NCI-H748 (cell line): ENCODE measurements around the gene SARS2.
"Not testable (repeated sequence)": the region's sequence is repeated elsewhere in the genome, so short reads cannot be mapped to it uniquely, and the experiment has no call there.

Experiments
- DNase-seq: peaks from one replicate; lab custom pipeline; 2025; ENCODE audit not compliant: unreplicated experiment; lab: John Stamatoyannopoulos, UW

SARS2 gene

GRCh38 chr19:38929929-38930775 lies at the start of gene SARS2:
SARS2 (minus strand) TSS chr19:38930763; CDS start chr19:38930736, 27 bp downstream.
- peak; percentile 96 for DNase-seq

- DNase-seq: no peak
Observed at GRCh38 chr19:38979812-38980211, 49.2 kb upstream of the SARS2 start.

GRCh38 chr19:38978326-38978689 lies 47.7 kb upstream of the SARS2 start:
- no peak for DNase-seq

DNA sequence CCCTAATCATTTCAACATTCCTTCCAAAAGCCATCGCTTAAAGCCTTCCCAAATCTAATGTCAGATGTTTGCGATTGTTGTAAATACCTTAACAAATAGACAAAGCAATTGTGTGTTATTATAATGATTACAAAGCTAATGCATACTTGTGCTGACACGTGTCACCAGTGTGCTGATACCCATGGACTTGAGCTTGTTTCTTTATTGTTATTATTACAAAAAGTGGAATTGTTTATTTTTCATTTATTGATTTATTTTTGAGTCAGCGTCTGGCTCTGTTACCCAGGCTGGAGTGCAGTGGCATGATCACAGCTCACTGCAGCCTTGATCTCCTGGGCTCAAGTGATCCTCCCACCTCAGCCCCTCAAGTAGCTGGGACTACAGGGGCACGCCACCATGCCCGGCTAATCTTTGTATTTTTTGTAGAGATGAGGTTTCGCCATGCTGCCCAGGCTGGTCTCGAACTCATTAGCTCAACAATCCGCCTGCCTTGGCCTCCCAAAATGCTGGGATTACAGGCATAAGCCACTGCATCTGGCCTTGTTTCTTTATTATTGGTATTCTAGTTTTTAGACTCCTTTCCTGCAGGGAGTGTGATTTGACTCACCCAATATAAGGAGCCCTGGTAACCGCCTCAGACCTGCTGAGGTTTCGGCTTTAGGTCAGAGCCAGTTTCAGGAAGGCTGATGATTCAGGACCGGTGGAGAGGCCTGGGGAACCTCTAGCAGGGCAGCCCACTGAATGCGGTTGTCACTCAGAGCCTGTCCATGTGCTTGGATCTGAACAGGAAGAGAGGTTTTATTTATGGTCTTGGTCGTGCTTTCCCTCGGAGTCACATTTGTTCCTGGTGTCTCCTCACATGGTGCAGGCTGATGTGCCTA lies 47.1 kb upstream of the SARS2 start:
- no peak for DNase-seq

- peak; percentile 31 for DNase-seq
Observed at GRCh38 chr19:38975861-38976271, 45.3 kb upstream of the SARS2 start.

DNA sequence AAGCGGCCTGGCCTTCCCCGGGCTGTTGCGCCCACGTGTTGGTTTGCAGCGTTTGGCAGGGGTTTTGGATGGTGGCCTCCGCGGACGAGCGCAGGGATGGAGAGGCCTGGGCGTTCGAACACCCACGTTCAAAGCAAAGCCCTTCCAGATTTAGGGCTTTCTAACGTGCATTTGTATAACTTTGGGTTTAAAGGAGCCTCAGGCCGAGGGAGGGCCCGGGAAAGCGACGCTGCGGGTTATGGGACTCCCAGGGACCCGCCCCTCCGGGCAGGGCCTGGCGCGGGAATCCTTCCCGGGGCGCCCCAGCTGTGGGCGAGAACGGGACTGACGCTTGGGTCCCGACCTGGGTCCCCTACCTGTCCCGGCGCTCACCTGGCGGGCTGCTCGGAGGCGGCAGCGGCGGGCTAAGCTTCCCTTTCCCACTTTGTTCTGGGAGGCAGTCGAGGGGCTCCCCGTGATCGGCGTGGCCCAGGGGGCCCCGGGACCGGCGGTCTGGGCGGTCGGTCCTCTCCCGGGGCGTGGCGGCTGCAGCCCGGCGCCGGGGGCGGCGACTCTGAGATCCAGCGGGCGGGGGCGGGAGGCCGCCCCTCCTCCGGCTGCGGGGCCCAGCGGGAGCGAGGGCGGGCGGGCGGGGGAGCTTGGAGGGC lies 44.8 kb upstream of the SARS2 start, which contains the start of gene FBXO17:
TSS of gene FBXO17 (minus strand) at position 529 of the 647 bp plus-strand sequence. CDS start 25,423 bp downstream, outside the sequence.
- DNase-seq: no peak

DNA sequence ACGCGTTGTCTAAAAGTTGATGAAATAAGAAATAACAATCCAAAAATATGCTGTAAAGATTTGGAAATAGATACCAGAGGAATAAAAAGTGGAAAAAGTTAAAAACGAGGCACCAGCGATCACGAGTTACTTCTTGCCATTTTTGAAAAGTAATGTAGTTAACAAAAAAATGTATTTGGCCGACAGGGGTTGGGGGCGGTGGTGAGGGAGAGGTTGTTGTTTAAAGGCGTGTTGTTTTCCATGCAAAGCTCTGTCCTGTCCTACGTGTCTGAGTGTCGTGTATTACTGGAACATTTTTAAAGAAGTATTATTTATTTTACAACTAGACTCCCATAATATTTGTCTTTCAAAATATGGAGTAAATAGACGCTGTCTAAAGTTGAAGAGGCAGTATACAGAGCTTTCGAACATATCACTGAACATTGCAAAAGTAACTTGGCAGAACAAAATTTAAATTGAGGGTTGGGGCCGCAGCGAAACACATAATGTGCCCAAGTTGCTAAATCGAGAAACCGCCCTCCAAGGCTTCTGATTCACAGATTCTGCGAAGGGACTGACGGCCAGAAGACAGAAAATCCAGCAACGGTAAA lies 44.2 kb upstream of the SARS2 start:
- DNase-seq: no peak

DNA sequence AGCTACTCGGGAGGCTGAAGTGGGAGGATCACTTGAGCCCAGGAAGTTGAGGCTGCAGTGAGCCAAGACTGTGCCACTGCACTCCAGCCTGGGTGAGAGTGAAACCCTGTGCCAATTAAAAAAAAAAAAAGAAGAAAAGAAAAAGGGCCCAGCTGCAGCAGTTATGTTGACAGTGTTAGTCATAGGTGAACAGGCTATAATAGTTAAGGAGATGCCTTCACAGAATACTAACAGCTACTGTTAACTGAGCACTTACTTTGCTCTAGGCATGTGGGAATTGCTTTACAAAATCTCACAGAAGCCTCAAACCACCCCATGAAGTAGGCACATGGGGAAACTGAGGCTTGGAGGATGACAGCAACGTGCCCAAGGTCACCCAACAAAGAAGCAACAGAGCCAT lies 41.1 kb upstream of the SARS2 start:
- DNase-seq: no peak

DNA sequence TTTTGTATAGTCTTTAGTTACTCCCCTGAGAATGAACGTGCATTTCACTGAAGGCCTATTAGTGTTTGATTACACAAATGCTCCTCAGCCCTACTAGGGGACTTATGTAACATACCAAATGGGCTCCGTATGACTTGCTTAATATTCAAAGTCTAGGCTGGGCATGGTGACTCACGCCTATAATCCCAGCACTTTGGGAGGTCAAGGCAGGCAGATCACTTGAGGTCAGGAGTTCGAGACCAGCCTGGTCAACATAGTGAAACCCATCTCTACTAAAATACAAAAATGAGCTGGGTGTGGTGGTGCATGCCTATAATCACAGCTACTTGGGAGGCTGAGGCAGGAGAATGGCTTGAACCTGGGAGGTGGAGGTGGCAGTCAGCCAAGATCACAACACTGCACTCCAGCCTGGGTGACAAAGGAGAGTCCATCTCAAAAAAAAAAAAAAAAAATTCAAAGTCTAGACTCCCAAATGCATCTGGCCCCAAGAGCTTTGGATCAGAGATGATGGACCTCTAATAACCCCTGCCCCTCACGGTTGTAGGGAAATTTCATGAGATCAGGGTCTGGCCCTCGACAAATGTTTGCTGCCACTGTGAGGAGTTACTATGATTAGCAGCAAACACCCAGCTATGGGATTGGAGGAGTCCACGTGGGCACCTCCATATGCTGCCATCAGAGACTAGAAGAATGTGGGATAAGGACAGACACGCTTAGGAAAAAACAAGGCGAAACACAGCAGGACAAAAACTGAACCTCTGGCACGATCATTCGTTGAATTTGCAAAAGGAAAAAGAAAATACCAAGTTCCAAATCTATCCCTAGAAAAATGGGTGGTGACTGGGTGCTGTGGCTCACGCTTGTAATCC lies 40.3 kb upstream of the SARS2 start:
- DNase-seq: no peak

DNA sequence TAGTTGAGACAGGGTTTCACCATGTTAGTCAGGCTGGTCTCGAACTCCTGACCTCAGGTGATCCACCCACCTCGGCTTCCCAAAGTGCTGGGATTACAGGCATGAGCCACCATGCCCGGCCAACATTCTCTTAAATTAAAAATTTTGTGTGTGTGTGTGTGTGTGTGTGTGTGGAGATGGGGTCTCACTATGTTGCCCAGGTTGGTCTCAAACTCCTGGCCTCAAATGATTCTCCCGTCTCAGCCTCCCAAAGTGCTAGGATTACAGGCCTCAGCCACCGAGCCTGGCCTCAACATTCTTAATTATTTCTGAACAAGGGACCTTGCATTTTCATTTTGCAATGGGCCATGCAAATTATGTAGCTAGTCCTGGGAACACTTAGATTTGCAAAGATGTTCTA lies 35.6 kb upstream of the SARS2 start:
- not testable (repeated sequence) for DNase-seq

- DNase-seq: no peak
Observed at GRCh38 chr19:38964738-38965137, 34.2 kb upstream of the SARS2 start.

GRCh38 chr19:38959618-38960017 lies 29.1 kb upstream of the SARS2 start:
- no peak for DNase-seq

- DNase-seq: no peak
Observed at GRCh38 chr19:38958301-38958700, 27.7 kb upstream of the SARS2 start.

- DNase-seq: no peak
Observed at GRCh38 chr19:38956264-38956663, 25.7 kb upstream of the SARS2 start.

DNA sequence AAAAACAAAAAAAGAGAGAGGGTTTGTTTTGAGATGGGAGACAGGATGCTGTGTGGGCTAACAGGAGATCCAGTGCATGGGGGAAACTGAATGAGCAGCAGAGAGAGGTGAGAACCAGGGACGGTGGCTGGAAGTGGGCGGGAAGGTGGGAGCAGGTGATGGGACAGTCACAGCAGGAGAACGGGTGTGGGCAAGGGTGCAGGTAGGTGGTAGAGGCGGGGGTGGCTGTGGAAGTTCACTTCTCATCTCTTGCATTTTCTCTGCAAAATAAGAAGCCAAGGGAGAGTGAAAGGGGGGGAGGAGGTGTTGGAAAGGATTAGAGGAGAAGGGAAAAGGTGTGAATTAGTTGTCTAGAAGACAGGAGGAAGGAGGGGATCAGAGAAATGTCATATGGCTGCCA lies 23.1 kb upstream of the SARS2 start:
- DNase-seq: no peak

DNA sequence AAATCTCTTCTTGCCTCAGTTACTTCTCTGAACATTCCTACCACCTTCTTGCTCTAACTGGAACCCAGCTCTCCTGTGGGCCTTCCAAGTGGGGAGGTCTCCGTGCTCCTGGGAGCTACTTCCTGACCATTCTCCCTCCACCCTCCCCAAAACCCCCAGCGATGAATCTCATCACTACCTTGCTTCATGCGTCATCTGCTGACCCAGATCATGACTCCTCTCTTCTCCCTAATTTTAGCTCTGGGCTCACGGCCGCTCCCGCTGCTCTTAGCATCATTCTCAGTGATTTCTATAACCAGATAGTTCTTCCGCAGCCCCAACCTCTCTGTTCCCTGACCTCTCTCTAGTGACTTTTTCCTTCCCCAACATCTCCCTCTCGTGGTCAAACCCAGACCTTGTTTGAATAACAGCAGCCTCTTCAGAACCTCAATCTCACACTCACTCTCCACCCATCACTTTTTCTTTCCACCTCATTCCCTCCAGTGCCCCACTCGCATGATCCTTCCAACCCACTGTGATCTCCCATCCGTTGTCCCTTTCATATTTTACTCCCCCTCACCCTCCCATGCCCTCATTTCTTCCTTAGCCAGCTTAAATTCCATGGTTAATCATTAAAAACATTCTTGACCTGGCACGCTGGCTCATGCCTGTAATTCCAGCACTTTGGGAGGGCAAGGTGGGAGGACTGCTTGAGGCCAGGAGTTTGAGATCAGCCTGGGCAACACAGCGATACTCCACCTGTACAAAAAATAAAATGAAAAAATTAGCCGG lies 22.0 kb upstream of the SARS2 start:
- DNase-seq: peak; percentile 83

- no peak for DNase-seq
Observed at GRCh38 chr19:38951187-38951586, 20.6 kb upstream of the SARS2 start.

GRCh38 chr19:38949580-38950367 lies 19.2 kb upstream of the SARS2 start:
- peak; percentile 96 for DNase-seq
